GM19372 (cell line): ENCODE measurements around the gene CHD1L.
"Not testable (repeated sequence)": the region's sequence is repeated elsewhere in the genome, so short reads cannot be mapped to it uniquely, and the experiment has no call there.

ENCODE experiments used
- ATAC-seq: cut with Tn5 transposase; IDR thresholded peaks from one replicate; pipeline ENCODE4 v1.9.1; 2021; ENCODE audit warnings: mild to moderate bottlenecking, low read depth, moderate library complexity; ENCODE audit not compliant: unreplicated experiment

CHD1L gene

GRCh38 chr1:147242449-147243227 lies at the start of gene CHD1L:
CHD1L (plus strand) TSS chr1:147242684; CDS start chr1:147242704, 20 bp downstream.
- ATAC-seq: peak; percentile 77

GRCh38 chr1:147197324-147197723 lies 45.2 kb upstream of the CHD1L start:
- not testable (repeated sequence) for ATAC-seq

GRCh38 chr1:147201276-147201675 lies 41.2 kb upstream of the CHD1L start:
- no peak for ATAC-seq

GRCh38 chr1:147201786-147202185 lies 40.7 kb upstream of the CHD1L start:
- no peak for ATAC-seq

GRCh38 chr1:147202576-147202975 lies 39.9 kb upstream of the CHD1L start:
- ATAC-seq: no peak

- no peak for ATAC-seq
Measured at GRCh38 chr1:147204080-147204479, 38.4 kb upstream of the CHD1L start.

GRCh38 chr1:147207192-147207591 lies 35.3 kb upstream of the CHD1L start:
- ATAC-seq: no peak

GRCh38 chr1:147208619-147209018 lies 33.9 kb upstream of the CHD1L start:
- no peak for ATAC-seq

- no peak for ATAC-seq
Measured at GRCh38 chr1:147209825-147210821, 32.4 kb upstream of the CHD1L start.

GRCh38 chr1:147210987-147211386 lies 31.5 kb upstream of the CHD1L start:
- ATAC-seq: no peak

- no peak for ATAC-seq
Measured at GRCh38 chr1:147211577-147211976, 30.9 kb upstream of the CHD1L start.

- no peak for ATAC-seq
Measured at GRCh38 chr1:147213271-147213670, 29.2 kb upstream of the CHD1L start.

GRCh38 chr1:147214325-147214724 lies 28.2 kb upstream of the CHD1L start:
- no peak for ATAC-seq

- no peak for ATAC-seq
Measured at GRCh38 chr1:147214842-147215539, 27.5 kb upstream of the CHD1L start.

- ATAC-seq: no peak
Measured at GRCh38 chr1:147215540-147215916, 27.0 kb upstream of the CHD1L start.

- ATAC-seq: no peak
Measured at GRCh38 chr1:147216124-147216523, 26.4 kb upstream of the CHD1L start.

GRCh38 chr1:147217141-147217540 lies 25.3 kb upstream of the CHD1L start:
- ATAC-seq: no peak

GRCh38 chr1:147218606-147219005 lies 23.9 kb upstream of the CHD1L start:
- no peak for ATAC-seq

GRCh38 chr1:147223740-147224615 lies 18.5 kb upstream of the CHD1L start:
- no peak for ATAC-seq
